DOHH2 (cell line): ENCODE data around the gene DPP10.

ENCODE experiments used
- H3F3A ChIP-seq: fragments of 200-600 bp; sonication (generic), shearing (Covaris generic); 2 replicates; pipeline ENCODE4 v1.6.0; 2016; ENCODE audit warnings: antibody characterized with exemption, mild to moderate bottlenecking; ENCODE audit not compliant: control insufficient read depth, insufficient read depth
- H3K27ac ChIP-seq: fragments of 200-600 bp; sonication (generic); 2 replicates; pipeline ENCODE4 v1.5.1; 2014; ENCODE audit warnings: low read depth, mild to moderate bottlenecking, low read length, moderate library complexity
- H3K27me3 ChIP-seq: fragments of 200-600 bp; sonication (generic); 2 replicates; pipeline ENCODE4 v1.6.1; 2014; ENCODE audit warnings: mild to moderate bottlenecking, low read length, mixed read lengths; ENCODE audit not compliant: control insufficient read depth
- H3K36me3 ChIP-seq: fragments of 200-600 bp; sonication (generic); 2 replicates; pipeline ENCODE4 v1.6.1; 2014; ENCODE audit warnings: mild to moderate bottlenecking, low read length, moderate library complexity, mixed read lengths; ENCODE audit not compliant: control insufficient read depth
- H3K4me1 ChIP-seq: fragments of 200-600 bp; sonication (generic); 2 replicates; pipeline ENCODE4 v1.6.1; 2014; ENCODE audit warnings: mild to moderate bottlenecking, low read length, mixed read lengths; ENCODE audit not compliant: control insufficient read depth
- H3K4me2 ChIP-seq: fragments of 200-600 bp; sonication (generic); 2 replicates; pipeline ENCODE4 v1.6.0; 2014; ENCODE audit warnings: mild to moderate bottlenecking, low read length, moderate library complexity
- H3K4me3 ChIP-seq: fragments of 200-600 bp; sonication (generic); 2 replicates; pipeline ENCODE4 v1.5.1; 2014; ENCODE audit warnings: mild to moderate bottlenecking, low read length, mixed read lengths
- H3K79me2 ChIP-seq: fragments of 200-600 bp; sonication (generic); 2 replicates; pipeline ENCODE4 v1.6.1; 2014; ENCODE audit warnings: mild to moderate bottlenecking, low read length, mixed read lengths; ENCODE audit not compliant: control insufficient read depth
- H3K9me2 ChIP-seq: fragments of 200-600 bp; sonication (generic); replicated peaks from 2 replicates; pipeline ENCODE4 v1.6.1; 2014; ENCODE audit warnings: mild to moderate bottlenecking, low read length, mixed read lengths; ENCODE audit not compliant: control insufficient read depth
- H3K9me3 ChIP-seq: fragments of 200-600 bp; sonication (generic); 2 replicates; pipeline ENCODE4 v1.6.1; 2014; ENCODE audit warnings: antibody characterized with exemption, low read length, mixed read lengths; ENCODE audit not compliant: control insufficient read depth, insufficient read depth
- H4K20me1 ChIP-seq: fragments of 200-600 bp; sonication (generic); 2 replicates; pipeline ENCODE4 v1.6.0; 2014; ENCODE audit warnings: low read depth, mild to moderate bottlenecking, antibody characterized with exemption, low read length, moderate library complexity; ENCODE audit not compliant: control insufficient read depth, insufficient read depth
- EZH2phosphoT487 ChIP-seq: fragments of 200-600 bp; sonication (generic); IDR thresholded peaks from 2 replicates; pipeline ENCODE4 v1.6.1; 2017; ENCODE audit warnings: borderline replicate concordance, mild to moderate bottlenecking, antibody characterized with exemption, low read length, moderate library complexity, mixed read lengths
- TF ChIP-seq, protein P1 (sequence below): fragments of 200-600 bp; sonication (generic); IDR thresholded peaks from one replicate; pipeline ENCODE4 v1.5.1; 2014; ENCODE audit warnings: antibody characterized with exemption, mild to moderate bottlenecking, low read depth, low read length; ENCODE audit not compliant: poor library complexity, severe bottlenecking

DPP10 gene

DNA sequence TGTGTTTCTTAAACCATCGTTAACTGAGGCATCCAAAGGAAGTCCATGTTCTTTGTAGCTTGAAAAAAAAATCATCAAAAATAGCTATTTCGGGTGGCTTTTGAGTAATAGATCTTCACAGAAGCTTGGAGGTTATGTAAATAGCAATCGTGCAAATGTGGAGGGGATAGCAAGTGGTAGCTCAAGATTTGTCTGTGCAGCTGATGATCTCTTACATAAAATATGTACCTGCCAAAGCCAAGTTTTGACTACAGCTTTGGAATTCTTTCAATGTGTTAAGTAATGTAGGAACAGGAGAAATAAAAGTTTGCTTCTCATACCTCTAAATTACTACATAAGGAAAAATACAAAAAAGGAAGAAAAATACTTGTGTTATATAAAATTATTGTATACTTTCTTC, 1432.0 kb downstream of the DPP10 start:
- Histone ChIP-seq H3K9me2 (no peaks in the 10 kb centered on the region), H3F3A (no peaks in the 10 kb centered on the region), H3K27ac (no peak overlapping the region), H3K9me3 (no peaks in the 10 kb centered on the region), H3K4me2 (no peak overlapping the region), H3K27me3 (no peaks in the 10 kb centered on the region), H3K36me3 (no peaks in the 10 kb centered on the region), H3K4me3 (no peak overlapping the region), H3K4me1 (no peaks in the 10 kb centered on the region), H4K20me1 (no peaks in the 10 kb centered on the region), H3K79me2 (no peaks in the 10 kb centered on the region)
- TF ChIP-seq, protein P1, sequence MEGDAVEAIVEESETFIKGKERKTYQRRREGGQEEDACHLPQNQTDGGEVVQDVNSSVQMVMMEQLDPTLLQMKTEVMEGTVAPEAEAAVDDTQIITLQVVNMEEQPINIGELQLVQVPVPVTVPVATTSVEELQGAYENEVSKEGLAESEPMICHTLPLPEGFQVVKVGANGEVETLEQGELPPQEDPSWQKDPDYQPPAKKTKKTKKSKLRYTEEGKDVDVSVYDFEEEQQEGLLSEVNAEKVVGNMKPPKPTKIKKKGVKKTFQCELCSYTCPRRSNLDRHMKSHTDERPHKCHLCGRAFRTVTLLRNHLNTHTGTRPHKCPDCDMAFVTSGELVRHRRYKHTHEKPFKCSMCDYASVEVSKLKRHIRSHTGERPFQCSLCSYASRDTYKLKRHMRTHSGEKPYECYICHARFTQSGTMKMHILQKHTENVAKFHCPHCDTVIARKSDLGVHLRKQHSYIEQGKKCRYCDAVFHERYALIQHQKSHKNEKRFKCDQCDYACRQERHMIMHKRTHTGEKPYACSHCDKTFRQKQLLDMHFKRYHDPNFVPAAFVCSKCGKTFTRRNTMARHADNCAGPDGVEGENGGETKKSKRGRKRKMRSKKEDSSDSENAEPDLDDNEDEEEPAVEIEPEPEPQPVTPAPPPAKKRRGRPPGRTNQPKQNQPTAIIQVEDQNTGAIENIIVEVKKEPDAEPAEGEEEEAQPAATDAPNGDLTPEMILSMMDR = no peak
- no peak for TF ChIP-seq EZH2phosphoT487

DNA sequence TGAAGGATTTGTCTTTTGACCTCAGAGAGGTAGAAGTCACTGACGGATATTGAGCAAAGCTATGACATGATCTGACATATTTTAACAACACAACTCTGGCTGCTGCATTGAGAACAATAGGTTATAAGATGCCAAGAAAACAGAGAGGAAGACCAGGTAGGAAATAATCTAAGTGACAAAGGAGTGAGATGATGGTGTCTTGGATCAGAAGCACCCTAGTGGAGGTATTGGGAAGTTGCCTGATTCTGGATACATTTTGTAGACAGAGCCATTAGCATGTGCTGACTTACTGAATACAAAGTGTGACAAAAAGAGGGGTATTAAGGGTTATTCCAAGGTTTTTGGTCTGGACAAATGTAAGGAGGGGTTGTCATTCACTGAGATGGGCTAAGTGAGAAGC, 1438.1 kb downstream of the DPP10 start:
- H3K27me3 ChIP-seq = no peaks in the 10 kb centered on the region
- no peak for TF ChIP-seq EZH2phosphoT487
- TF ChIP-seq, protein P1 = peak; percentile 39
- no peak overlapping the region for H3K4me2 ChIP-seq
- H4K20me1 ChIP-seq = no peaks in the 10 kb centered on the region
- no peaks in the 10 kb centered on the region for H3K36me3 ChIP-seq
- H3K4me1 ChIP-seq = no peaks in the 10 kb centered on the region
- no peaks in the 10 kb centered on the region for H3F3A ChIP-seq
- no peaks in the 10 kb centered on the region for H3K9me2 ChIP-seq
- no peaks in the 10 kb centered on the region for H3K9me3 ChIP-seq
- H3K27ac ChIP-seq = no peak overlapping the region
- no peaks in the 10 kb centered on the region for H3K79me2 ChIP-seq
- H3K4me3 ChIP-seq = no peak overlapping the region

DNA sequence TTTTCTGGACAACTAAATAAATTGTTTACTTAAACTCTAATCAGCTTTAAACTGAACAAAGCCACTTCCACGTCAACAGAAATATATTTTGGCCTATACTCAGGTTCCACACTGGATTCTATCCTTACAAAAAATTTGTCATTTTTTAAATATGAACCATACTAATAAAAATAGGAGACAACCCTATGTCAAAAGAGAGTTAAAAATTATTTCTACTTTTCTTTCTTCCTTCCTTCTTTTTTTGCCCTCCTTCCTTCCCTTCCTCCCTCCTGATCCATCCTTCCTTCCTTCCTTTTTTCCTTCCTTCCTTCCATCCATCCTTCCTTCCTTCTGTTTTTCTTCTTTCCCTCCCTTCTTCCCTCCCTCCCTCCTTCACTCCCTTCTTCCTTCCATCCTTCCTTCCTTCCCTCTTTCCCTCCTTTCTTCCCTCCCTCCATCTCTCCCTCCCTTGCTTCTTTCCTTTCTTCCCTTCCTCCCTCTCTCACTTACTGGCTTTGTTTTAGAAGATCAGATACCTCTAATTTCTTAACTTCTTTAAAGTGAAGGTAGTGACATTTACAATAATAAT, 1444.9 kb downstream of the DPP10 start:
- TF ChIP-seq, protein P1 = no peak
- TF ChIP-seq EZH2phosphoT487 = no peak
- Histone ChIP-seq H3K9me2 (no peaks in the 10 kb centered on the region), H3K79me2 (no peaks in the 10 kb centered on the region), H3F3A (no peaks in the 10 kb centered on the region), H3K4me3 (no peak overlapping the region), H3K9me3 (no peaks in the 10 kb centered on the region), H4K20me1 (no peaks in the 10 kb centered on the region), H3K36me3 (no peaks in the 10 kb centered on the region), H3K27ac (no peak overlapping the region), H3K4me1 (no peaks in the 10 kb centered on the region), H3K4me2 (no peak overlapping the region), H3K27me3 (no peaks in the 10 kb centered on the region)
